Transverse colon (tissue), 4 donors: ENCODE data around the gene CDKL4. TPM values are rescaled to one million over a fixed set of nuclear protein-coding genes. Genes with fewer than 3 reads are reported as not detected.

Source experiments
- DNase-seq: peaks from one replicate; pipeline ENCODE4 v3.0.0-alpha.2; 2019
- H3K27ac ChIP-seq, 4 donors: fragments of 200-600 bp; sonication (generic); 2 replicates each; pipeline ENCODE4 v1.5.1; 2016 to 2018; ENCODE audit warnings: inconsistent platforms in 4 of 4
- H3K27me3 ChIP-seq: fragments of 200-600 bp; sonication (generic); 2 replicates; pipeline ENCODE4 v1.5.1; 2017; ENCODE audit warnings: inconsistent platforms
- H3K36me3 ChIP-seq, 4 donors: fragments of 200-600 bp; sonication (generic); 2 replicates each; pipeline ENCODE4 v1.5.1; 2017 to 2019; ENCODE audit warnings: inconsistent platforms in 4 of 4
- H3K4me1 ChIP-seq, 4 donors: fragments of 200-600 bp; sonication (generic); 2 replicates each; pipeline ENCODE4 v1.5.1; 2017 to 2020; ENCODE audit warnings: inconsistent platforms in 4 of 4
- H3K4me3 ChIP-seq, 4 donors: fragments of 200-600 bp; sonication (generic); 1 replicate in 1 of 4; 2 replicates in 3 of 4; pipeline versions ENCODE4 v1.5.1 to v1.6.1; 2017 to 2019; ENCODE audit warnings: inconsistent platforms in 4 of 4
- H3K9me3 ChIP-seq, 2 donors: fragments of 200-600 bp; sonication (generic); 2 replicates each; pipeline ENCODE4 v1.5.1; 2017 to 2019; ENCODE audit warnings: inconsistent platforms in 2 of 2
- EP300 ChIP-seq: sonication (generic); formaldehyde crosslinking; IDR thresholded peaks from one replicate; pipeline ENCODE4 v1.6.1; 2017; ENCODE audit warnings: antibody characterized with exemption, low read depth
- POLR2A ChIP-seq: fragments of 450-650 bp; IDR thresholded peaks from one replicate; pipeline ENCODE4 v1.6.1; 2016; ENCODE audit warnings: antibody characterized with exemption, mild to moderate bottlenecking, moderate library complexity
- POLR2AphosphoS5 ChIP-seq, 3 donors: sonication (generic); formaldehyde crosslinking; IDR thresholded peaks; one replicate each; pipeline ENCODE4 v1.6.1; 2016; ENCODE audit warnings: antibody characterized with exemption in 3 of 3
- WGBS, 2 donors: methylation state at CpG; one replicate each; pipeline ENCODE4 v1.1.5; 2018; ENCODE audit warnings: low coverage in 1 of 2; 5-methylcytosine and 5-hydroxymethylcytosine counted together
- in situ Hi-C, 4 donors: fragments of 200-750 bp; cut with MboI; loops; one replicate each; pipeline versions ENCODE4 v1.15.0 to v1.15.1; 2017; ENCODE audit warnings: low sequenced_read_pairs in 3 of 4, low pct_ligation_motif_present in 1 of 4, low pct_unique_long_range_greater_than_20kb in 1 of 4
- intact Hi-C: fragments of 100-400 bp; cut with DNase I; formaldehyde crosslinking; loops from one replicate; pipeline ENCODE4 v1.15.1; 2023; ENCODE audit warnings: low total_unique reads
- total RNA-seq, 4 donors: library from RNA; depleted of rRNA; stranded (reverse); fragments of >200 nt; gene quantifications; one replicate each; pipeline ENCODE4 v1.1.0, GENCODE V29; 2016
- TF ChIP-seq, protein P1 (sequence below), 5 experiments: fragments of 200-600 bp in 3 of 5; fragments of 450-650 bp in 2 of 5; sonication (generic) in 3 of 5; IDR thresholded peaks; 1 replicate in 2 of 5; 2 replicates in 3 of 5; pipeline ENCODE4 v1.5.1; 2016 to 2017; ENCODE audit warnings: antibody characterized with exemption in 5 of 5, inconsistent platforms in 3 of 5, mild to moderate bottlenecking in 2 of 5, moderate library complexity in 1 of 5

The CDKL4 gene
- total RNA-seq, 4 donors from 2014 or later: 0.79 to 1.5 TPM; not detected in 2

DNA sequence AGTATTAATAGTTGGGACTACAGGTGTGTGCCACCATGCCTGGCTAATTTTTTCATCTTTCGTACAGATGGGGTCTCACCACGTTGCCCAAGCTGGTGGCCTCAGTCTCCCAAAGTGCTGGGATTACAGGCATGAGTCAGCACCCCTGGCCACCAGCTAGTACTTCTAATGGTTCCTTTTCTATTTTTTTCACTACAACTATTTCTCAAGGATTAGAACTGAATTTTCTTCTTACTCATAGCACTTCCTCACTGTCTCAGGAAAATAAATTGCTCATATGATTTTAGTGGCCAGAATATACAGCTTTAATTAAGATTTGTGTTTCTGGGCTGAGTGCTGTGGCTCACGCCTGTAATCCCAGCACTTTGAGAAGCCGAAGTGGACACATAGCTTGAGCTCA is 79.7 kb downstream of the CDKL4 start:
- no peak for DNase-seq
- intact Hi-C loops: no loop called here
- Histone ChIP-seq H3K4me3 (no peak overlapping the region), H3K36me3 (no peaks in the 10 kb centered on the region), H3K27me3 (no peaks in the 10 kb centered on the region), H3K9me3 (no peaks in the 10 kb centered on the region), H3K4me1 (no peaks in the 10 kb centered on the region), H3K27ac (no peak overlapping the region)
- 62 to 79% methylated on average over 3 to 4 of the region's 4 CpGs for WGBS, 2 donors
- TF ChIP-seq POLR2AphosphoS5 (IDR thresholded peaks at IDR 0.05): no peak
- no peak for TF ChIP-seq EP300
- TF ChIP-seq, protein P1, sequence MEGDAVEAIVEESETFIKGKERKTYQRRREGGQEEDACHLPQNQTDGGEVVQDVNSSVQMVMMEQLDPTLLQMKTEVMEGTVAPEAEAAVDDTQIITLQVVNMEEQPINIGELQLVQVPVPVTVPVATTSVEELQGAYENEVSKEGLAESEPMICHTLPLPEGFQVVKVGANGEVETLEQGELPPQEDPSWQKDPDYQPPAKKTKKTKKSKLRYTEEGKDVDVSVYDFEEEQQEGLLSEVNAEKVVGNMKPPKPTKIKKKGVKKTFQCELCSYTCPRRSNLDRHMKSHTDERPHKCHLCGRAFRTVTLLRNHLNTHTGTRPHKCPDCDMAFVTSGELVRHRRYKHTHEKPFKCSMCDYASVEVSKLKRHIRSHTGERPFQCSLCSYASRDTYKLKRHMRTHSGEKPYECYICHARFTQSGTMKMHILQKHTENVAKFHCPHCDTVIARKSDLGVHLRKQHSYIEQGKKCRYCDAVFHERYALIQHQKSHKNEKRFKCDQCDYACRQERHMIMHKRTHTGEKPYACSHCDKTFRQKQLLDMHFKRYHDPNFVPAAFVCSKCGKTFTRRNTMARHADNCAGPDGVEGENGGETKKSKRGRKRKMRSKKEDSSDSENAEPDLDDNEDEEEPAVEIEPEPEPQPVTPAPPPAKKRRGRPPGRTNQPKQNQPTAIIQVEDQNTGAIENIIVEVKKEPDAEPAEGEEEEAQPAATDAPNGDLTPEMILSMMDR (IDR thresholded peaks at IDR 0.05): no peak
- TF ChIP-seq POLR2A: no peak
- in situ Hi-C loops: no loop called here

GRCh38 chr2:39160982-39161381 is 82.8 kb downstream of the CDKL4 start:
- WGBS, 2 donors: 75 to 77% methylated on average over 3 of the region's 3 CpGs
- no peak for TF ChIP-seq POLR2A
- TF ChIP-seq, protein P1 (IDR thresholded peaks at IDR 0.05): no peak
- TF ChIP-seq POLR2AphosphoS5 (IDR thresholded peaks at IDR 0.05): no peak
- no peak for TF ChIP-seq EP300

DNA sequence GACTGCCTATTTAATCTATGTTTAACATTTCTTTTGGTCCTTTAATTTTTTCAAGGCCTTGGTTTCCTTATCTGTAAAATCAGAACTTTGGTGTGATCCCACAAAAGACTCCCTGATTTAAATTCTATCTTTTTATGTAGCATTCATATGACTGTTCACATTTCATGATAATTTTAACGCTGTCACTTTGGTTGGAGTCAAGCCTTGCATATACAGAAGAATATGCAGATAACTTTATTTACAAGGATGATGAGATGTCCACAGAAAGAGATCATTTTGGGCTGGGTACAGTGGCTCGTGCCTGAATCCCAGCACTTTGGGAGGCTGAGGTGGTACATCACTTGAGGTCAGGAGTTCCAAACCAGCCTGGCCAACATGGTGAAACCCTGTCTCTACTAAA is 84.5 kb downstream of the CDKL4 start:
- Histone ChIP-seq H3K4me1 (no peaks in the 10 kb centered on the region), H3K36me3 (no peaks in the 10 kb centered on the region), H3K27me3 (no peaks in the 10 kb centered on the region), H3K4me3 (no peak overlapping the region), H3K9me3 (no peaks in the 10 kb centered on the region), H3K27ac (no peak overlapping the region)
- WGBS, 2 donors: 92 to 95% methylated on average over 2 of the region's 2 CpGs
- TF ChIP-seq POLR2AphosphoS5 (IDR thresholded peaks at IDR 0.05): no peak
- TF ChIP-seq, protein P1 (IDR thresholded peaks at IDR 0.05): no peak
- no peak for TF ChIP-seq EP300
- intact Hi-C loops (no loop called here), in situ Hi-C loops (no loop called here)
- no peak for DNase-seq

More at GRCh38 chr2:39160982-39161381, 82.8 kb downstream of the CDKL4 start:
- DNase-seq: no peak
- Histone ChIP-seq H3K27me3 (no peaks in the 10 kb centered on the region), H3K36me3 (no peaks in the 10 kb centered on the region), H3K4me3 (no peak overlapping the region), H3K4me1 (no peaks in the 10 kb centered on the region), H3K27ac (no peak overlapping the region), H3K9me3 (no peaks in the 10 kb centered on the region)
- intact Hi-C loops: no loop called here
- in situ Hi-C loops: no loop called here

- TF ChIP-seq, protein P1 (IDR thresholded peaks at IDR 0.05): no peak
- TF ChIP-seq EP300 (no peak), POLR2AphosphoS5 (IDR thresholded peaks at IDR 0.05) (no peak), POLR2A (no peak)
- WGBS, 2 donors: 86 to 94% methylated on average over 2 to 4 of the region's 4 CpGs
- H3K4me3 ChIP-seq: no peak overlapping the region
- in situ Hi-C loops: no loop called here
- H3K4me1 ChIP-seq: no peaks in the 10 kb centered on the region
- no peaks in the 10 kb centered on the region for H3K27me3 ChIP-seq
- H3K27ac ChIP-seq: no peak overlapping the region
- intact Hi-C loops: no loop called here
- no peak for DNase-seq
- no peaks in the 10 kb centered on the region for H3K9me3 ChIP-seq
- no peaks in the 10 kb centered on the region for H3K36me3 ChIP-seq
Observed at GRCh38 chr2:39158351-39158750, 85.4 kb downstream of the CDKL4 start.
